Kidney tubule cell (primary cell): ENCODE results near the gene FUT1.
"Not testable (repeated sequence)": the region's sequence is repeated elsewhere in the genome, so short reads cannot be mapped to it uniquely, and the experiment has no call there.

Source experiments
- DNase-seq: peaks from one replicate; pipeline ENCODE4 v3.0.0-alpha.2; 2018; ENCODE audit warnings: low spot score

Gene FUT1

GRCh38 chr19:48768994-48769713, 16.7 kb upstream of the FUT1 start:
- DNase-seq: no peak

GRCh38 chr19:48768171-48768753, 15.8 kb upstream of the FUT1 start:
- DNase-seq: not testable (repeated sequence)

DNA sequence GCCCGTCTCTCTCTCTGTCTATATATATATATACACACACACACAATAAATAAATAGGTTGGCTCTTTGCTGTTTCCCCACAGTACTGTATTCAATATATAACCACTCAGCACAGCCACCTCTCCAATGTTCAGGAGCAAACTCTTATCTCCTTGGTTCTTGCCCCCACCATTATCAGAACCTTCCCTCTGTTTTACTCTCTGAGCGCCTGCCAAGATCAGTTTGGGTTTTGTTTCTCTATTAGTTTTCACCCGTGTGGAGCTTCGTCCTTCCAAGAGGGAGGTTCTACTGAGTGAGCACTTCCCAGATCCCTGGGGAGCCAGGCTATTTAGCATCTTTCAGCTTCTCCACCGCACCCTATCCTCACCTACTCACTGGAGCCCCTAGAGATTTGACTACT, 13.4 kb upstream of the FUT1 start:
- not testable (repeated sequence) for DNase-seq

- no peak for DNase-seq
These were observed 8.2 kb upstream of the FUT1 start for GRCh38 chr19:48760504-48761205.

GRCh38 chr19:48757741-48758144, 5.3 kb upstream of the FUT1 start:
- no peak for DNase-seq

DNA sequence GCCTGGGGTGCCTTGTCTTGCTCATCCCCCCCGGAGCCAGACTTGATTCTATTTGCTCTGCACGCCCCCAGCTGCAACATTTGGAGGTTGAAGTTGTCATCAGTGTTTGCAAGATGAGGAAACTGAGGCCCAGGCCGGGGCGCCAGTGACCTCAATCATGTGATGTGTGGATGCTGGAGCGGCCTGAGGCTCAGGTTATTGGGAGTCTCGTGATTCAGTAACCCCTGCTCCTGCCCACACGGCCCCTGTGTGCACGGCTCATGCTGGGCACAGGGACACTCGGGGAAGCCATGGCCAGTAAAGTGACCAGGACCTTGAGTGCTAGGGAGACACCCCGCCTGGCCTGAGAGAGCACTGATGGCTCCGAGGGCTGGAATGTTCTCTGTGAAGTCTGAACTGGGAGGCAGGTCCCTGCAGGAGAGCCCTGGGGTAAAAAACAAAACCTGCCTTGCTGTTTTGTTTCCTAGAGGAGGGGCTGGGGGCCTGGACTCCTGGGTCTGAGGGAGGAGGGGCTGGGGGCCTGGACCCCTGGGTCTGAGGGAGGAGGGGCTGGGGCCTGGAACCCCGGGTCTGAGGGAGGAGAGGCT, 4.7 kb upstream of the FUT1 start:
- no peak for DNase-seq

- DNase-seq: no peak
These were observed 4.2 kb upstream of the FUT1 start for GRCh38 chr19:48756686-48757085.

DNA sequence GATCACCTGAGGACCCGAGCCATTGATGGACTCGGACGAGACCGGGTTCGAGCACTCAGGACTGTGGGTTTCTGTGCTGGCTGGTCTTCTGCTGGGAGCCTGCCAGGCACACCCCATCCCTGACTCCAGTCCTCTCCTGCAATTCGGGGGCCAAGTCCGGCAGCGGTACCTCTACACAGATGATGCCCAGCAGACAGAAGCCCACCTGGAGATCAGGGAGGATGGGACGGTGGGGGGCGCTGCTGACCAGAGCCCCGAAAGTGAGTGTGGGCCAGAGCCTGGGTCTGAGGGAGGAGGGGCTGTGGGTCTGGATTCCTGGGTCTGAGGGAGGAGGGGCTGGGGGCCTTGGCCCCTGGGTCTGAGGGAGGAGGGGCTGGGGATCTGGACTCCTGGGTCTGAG, 3.8 kb upstream of the FUT1 start:
- DNase-seq: no peak

DNA sequence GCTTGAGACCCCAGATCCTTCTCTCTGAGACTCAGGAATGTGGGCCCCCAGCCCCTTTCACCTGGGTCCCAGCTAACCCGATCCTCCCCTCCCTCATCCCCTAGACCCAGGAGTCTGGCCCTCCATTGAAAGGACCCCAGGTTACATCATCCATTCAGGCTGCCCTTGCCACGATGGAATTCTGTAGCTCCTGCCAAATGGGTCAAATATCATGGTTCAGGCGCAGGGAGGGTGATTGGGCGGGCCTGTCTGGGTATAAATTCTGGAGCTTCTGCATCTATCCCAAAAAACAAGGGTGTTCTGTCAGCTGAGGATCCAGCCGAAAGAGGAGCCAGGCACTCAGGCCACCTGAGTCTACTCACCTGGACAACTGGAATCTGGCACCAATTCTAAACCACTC, 3.3 kb upstream of the FUT1 start:
- no peak for DNase-seq

GRCh38 chr19:48755084-48755641, 2.7 kb upstream of the FUT1 start, which contains the start of gene FGF21:
TSS of gene FGF21 (plus strand) at chr19:48755524. CDS start at chr19:48756237, 713 bp downstream.
- no peak for DNase-seq

GRCh38 chr19:48751845-48752495, 471 bp downstream of the FUT1 start:
- DNase-seq: no peak

- DNase-seq: no peak
These were observed 1.5 kb downstream of the FUT1 start for GRCh38 chr19:48750771-48751504.

DNA sequence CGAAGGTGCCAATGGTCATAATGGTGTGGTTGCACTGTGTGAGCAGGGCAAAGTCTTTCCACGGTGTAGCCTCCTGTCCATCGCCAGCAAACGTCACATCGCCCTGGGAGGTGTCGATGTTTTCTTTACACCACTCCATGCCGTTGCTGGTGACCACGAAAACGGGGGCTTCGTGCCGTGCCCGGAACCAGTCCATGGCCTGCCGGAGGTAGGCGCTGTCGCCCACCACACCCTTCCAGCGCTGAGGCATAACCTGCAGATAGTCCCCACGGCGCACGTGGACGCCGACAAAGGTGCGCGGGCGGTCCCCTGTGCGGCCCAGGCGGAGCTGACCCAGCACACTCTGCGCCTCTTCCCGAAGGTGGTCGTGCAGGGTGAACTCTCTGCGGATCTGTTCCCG, 2.1 kb downstream of the FUT1 start:
- DNase-seq: no peak

DNA sequence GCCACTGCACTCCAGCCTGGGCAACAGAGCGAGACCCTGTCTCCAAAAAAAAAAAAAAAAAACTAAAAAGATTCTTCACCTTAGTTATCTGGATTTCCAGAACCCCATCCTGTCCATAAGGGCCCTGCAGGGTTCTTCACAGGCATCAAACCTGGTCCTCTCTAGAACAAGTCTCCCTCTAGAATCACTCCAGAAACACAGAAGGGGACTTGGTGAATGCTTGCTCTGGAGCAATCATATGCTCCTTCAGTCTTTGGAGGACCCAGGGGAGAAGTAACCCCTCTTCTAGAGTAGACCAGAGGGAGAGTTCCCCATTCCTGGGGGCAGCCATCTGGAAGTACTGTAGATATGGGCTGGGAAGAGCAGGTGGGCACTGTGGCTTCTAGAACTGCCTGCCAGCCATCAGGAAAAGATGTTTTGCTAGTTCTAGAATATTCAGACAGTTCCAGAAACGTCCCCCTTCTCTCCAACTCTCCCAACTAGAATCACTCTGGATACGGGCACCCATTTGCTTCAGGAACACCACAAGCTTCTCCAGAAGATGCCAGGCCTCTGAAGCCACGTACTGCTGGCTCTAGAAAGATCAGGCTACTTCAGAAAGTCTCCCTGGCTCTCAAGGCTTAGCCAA, 2.8 kb downstream of the FUT1 start:
- DNase-seq: no peak

- peak; percentile 89 for DNase-seq
These were observed 5.5 kb downstream of the FUT1 start, which contains the start of gene IZUMO1 for GRCh38 chr19:48746738-48747575. TSS of gene IZUMO1 (minus strand) at chr19:48746909. CDS start at chr19:48745859, 1,050 bp downstream.

DNA sequence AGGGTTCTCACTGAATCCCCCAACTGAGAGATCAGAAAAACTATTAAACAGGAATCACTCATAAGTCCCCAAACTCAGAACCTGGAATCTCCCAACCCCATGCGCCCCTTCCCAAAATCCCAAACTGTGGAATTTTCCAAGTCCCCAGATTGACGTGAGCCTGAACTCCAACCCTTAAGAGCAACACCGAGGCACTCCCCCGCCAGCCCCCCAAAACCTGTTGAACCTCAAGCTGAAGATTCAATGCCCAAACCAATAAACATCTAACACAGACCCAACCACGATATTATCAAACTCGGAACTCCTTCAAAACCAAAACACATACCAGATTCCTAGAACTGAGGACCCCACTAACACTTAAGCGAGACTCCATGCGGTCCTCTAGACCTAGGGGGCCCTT, 6.3 kb downstream of the FUT1 start:
- no peak for DNase-seq

DNA sequence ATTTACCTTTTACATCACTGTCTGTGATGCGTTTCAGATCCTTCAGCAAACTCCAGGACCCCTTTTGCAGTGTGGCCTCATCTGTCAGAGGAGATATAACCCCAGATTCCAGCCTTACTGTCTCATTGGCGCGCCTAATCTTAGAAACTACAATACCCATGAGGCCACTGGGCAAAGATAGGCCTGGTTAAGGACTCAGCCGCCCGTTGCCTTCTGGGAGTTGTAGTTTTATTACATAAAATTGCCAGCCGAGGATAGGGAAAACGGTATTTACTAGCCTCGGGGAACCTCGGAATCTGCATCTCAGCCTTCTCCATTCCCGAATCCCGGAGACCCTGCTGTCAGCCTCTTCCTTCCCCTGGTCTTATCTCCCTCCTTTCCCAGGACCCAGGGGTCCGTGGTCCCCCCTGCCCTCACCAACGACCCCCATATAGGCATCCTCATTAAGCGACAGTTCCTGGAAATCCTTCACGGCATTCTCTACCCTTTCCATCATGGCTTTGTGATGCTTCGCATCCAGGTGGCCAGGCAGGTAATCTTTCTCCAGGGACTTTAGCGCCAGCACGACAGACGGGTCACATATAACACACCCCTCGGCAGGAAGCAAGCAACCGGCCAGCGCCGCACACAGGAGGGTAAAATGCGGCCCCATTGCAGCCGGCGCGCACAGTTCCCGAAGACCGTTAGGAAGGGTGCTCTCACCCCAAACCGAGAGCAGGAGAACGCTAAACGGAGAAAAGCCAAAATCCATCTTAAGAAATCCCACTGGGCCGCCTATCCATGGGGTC, 7.0 kb downstream of the FUT1 start:
- DNase-seq: peak; percentile 66

DNA sequence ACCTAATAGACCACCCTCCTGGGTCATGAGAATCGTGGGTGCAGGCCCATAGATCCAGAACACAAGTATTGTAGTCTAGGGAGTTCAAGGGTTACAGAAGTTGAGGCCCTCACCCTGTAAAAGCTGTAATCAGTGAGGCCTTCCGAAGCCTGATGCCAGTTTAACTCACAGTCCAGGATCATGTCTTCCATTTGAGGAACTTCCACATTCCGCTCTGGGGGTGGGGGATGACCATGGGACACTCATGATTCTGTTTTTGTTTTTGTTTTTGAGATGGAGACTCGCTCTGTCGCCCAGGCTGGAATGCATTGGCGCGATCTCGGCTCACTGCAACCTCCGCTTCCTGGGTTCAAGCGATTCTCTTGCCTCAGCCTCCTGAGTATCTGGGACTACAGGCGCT, 10.3 kb downstream of the FUT1 start:
- DNase-seq: no peak
